ENCODE measurements around the gene ZC3H12D. TPM values are rescaled to one million over a fixed set of nuclear protein-coding genes. Genes with fewer than 3 reads are reported as not detected.

Gene ZC3H12D
- total and polyA plus RNA-seq, 2 of the 13 experiments (the other 11 are each of a cell fraction or from before 2014, with no cell fraction given): 1.2 to 2.7 TPM

GRCh38 chr6:149468179-149468578, 16.6 kb downstream of the ZC3H12D start:
- DNase-seq (ENCODE audit: low spot score) (no peak), FAIRE-seq (no peak), ATAC-seq (no peak)
- Histone ChIP-seq H3K4me2 (ENCODE audit: low read depth, low read length) (no peak overlapping the region), H3K4me3 (replicated peaks in 1 of 3; ENCODE audit: insufficient read depth in 1 of 3, low read depth in 2 of 3, low read length in 3 of 3) (no peak overlapping the region), H3K27ac (ENCODE audit: extremely low read length, insufficient read depth, low read length) (no peak overlapping the region), H3K36me3 (replicated peaks in 1 of 2; ENCODE audit: control insufficient read depth in 1 of 2, insufficient read depth in 2 of 2, low read length in 2 of 2) (no peaks in the 10 kb centered on the region), H3K79me2 (ENCODE audit: insufficient read depth, low read length) (no peaks in the 10 kb centered on the region), H3K27me3 (ENCODE audit: control insufficient read depth in 1 of 2, insufficient read depth in 2 of 2, low read length in 2 of 2) (no peaks in the 10 kb centered on the region), H3K9ac (ENCODE audit: insufficient read depth, low read depth, low read length) (no peak overlapping the region), H3K4me1 (ENCODE audit: insufficient read depth, low read length) (peaks cover 30% of the 10 kb centered on the region), H2AFZ (ENCODE audit: low read length) (no peak overlapping the region), H4K20me1 (ENCODE audit: insufficient read depth, low read length) (no peaks in the 10 kb centered on the region), H3K9me3 (ENCODE audit: low read length) (no peaks in the 10 kb centered on the region)
- no TSS peak for BruUV-seq (replicated peaks)
- 92% methylated on average over 2 of the region's 2 CpGs for WGBS (ENCODE audit: low lambda C conversion rate)
- intact Hi-C loops (cut with micrococcal nuclease; ENCODE audit: unreplicated experiment) (no loop called here), in situ Hi-C loops (cut with HindIII; ENCODE audit: extremely low pct_ligation_motif_present, low pct_unique_long_range_greater_than_20kb) (no loop called here)
- ChIA-PET CTCF (ENCODE audit: low intra/inter-chr PET ratio, low total read pairs) (no interaction called here), POLR2A (interaction anchor here (1.2 kb wide), 1 partner anchor 17 kb away, joined by 3 read pairs; the partner anchor contains the start of gene ZC3H12D)
- TF ChIP-seq ZMYM3 (CRISPR knock-in tag; IDR thresholded peaks at IDR 0.05): 0 out of 2 replicates have a peak, but pooled peaks have one; percentile 3
- no peak for TF ChIP-seq ZNF333 (CRISPR knock-in tag; IDR thresholded peaks at IDR 0.05; ENCODE audit: borderline replicate concordance)
- 0 out of 2 replicates have a peak, but pooled peaks have one; percentile 30 for TF ChIP-seq ZNF280D (CRISPR knock-in tag; IDR thresholded peaks at IDR 0.05)

- CTCF ChIA-PET (ENCODE audit: low intra/inter-chr PET ratio, low total read pairs): no interaction called here
- 64% methylated on average over 4 of the region's 4 CpGs for WGBS (ENCODE audit: low lambda C conversion rate)
- ATAC-seq (no peak), DNase-seq (ENCODE audit: low spot score) (no peak), FAIRE-seq (no peak)
- peak overlapping the region; percentile 14 for H3K27ac ChIP-seq (ENCODE audit: extremely low read length, insufficient read depth, low read length)
- H3K9me3 ChIP-seq (ENCODE audit: low read length): no peaks in the 10 kb centered on the region
- H3K4me2 ChIP-seq (ENCODE audit: low read depth, low read length): no peak overlapping the region
- H3K9ac ChIP-seq (ENCODE audit: insufficient read depth, low read depth, low read length): no peak overlapping the region
- no TSS peak for BruUV-seq (replicated peaks)
- no peaks in the 10 kb centered on the region for H3K36me3 ChIP-seq (replicated peaks in 1 of 2; ENCODE audit: control insufficient read depth in 1 of 2, insufficient read depth in 2 of 2, low read length in 2 of 2)
- H3K4me1 ChIP-seq (ENCODE audit: insufficient read depth, low read length): peaks cover 22% of the 10 kb centered on the region
- POLR2A ChIA-PET: interaction anchor here (1.2 to 1.3 kb wide), 2 partner anchors 14 to 18 kb away, joined by 3 read pairs; partner anchors contain the start of gene ZC3H12D
- no peaks in the 10 kb centered on the region for H4K20me1 ChIP-seq (ENCODE audit: insufficient read depth, low read length)
- intact Hi-C loops (cut with micrococcal nuclease; ENCODE audit: unreplicated experiment): no loop called here
- H2AFZ ChIP-seq (ENCODE audit: low read length): no peak overlapping the region
- no peaks in the 10 kb centered on the region for H3K79me2 ChIP-seq (ENCODE audit: insufficient read depth, low read length)
- in situ Hi-C loops (cut with HindIII; ENCODE audit: extremely low pct_ligation_motif_present, low pct_unique_long_range_greater_than_20kb): no loop called here
- no peaks in the 10 kb centered on the region for H3K27me3 ChIP-seq (ENCODE audit: control insufficient read depth in 1 of 2, insufficient read depth in 2 of 2, low read length in 2 of 2)
- H3K4me3 ChIP-seq (replicated peaks in 1 of 3; ENCODE audit: insufficient read depth in 1 of 3, low read depth in 2 of 3, low read length in 3 of 3): no peak overlapping the region
- no peak for TF ChIP-seq TBX2 (CRISPR knock-in tag; IDR thresholded peaks at IDR 0.05; ENCODE audit: borderline replicate concordance)
- peak; percentile 66; the same call in 1 of the 2 replicates for TF ChIP-seq ZNF770 (CRISPR knock-in tag; IDR thresholded peaks at IDR 0.05)
- no peak for TF ChIP-seq ZNF513 (CRISPR knock-in tag; conservative IDR thresholded peaks at IDR 0.05)
- TF ChIP-seq RXRB (CRISPR knock-in tag; IDR thresholded peaks at IDR 0.05; ENCODE audit: borderline replicate concordance): 0 out of 2 replicates have a peak, but pooled peaks have one; percentile 30
- no peak for TF ChIP-seq SOX6 (IDR thresholded peaks at IDR 0.05)
- TF ChIP-seq SOX6 (CRISPR knock-in tag; IDR thresholded peaks at IDR 0.05): 0 out of 2 replicates have a peak, but pooled peaks have one; percentile 27
Observed at GRCh38 chr6:149467265-149467664, 17.5 kb downstream of the ZC3H12D start.

Measured in HepG2 (cell line).